RWPE2 (cell line): Measurements from ENCODE around the gene VWC2L.

Source experiments
- ATAC-seq: fragments of 200-7000 bp; cut with Tn5 transposase; 3 replicates; pipeline ENCODE4 v1.9.1; 2021; ENCODE audit warnings: low read depth
- DNase-seq: peaks from one replicate; pipeline ENCODE4 v3.0.0-alpha.2; 2020; ENCODE audit warnings: low spot score
- H3K27ac ChIP-seq: fragments of 450-650 bp; 2 replicates; pipeline ENCODE4 v1.5.1; 2017; ENCODE audit warnings: mild to moderate bottlenecking; ENCODE audit not compliant: poor library complexity, severe bottlenecking
- H3K27me3 ChIP-seq: fragments of 250-450 bp; sonication (Bioruptor Pico); 2 replicates; pipeline ENCODE4 v1.5.1; 2021; ENCODE audit warnings: mild to moderate bottlenecking, moderate library complexity; ENCODE audit not compliant: insufficient read depth, poor library complexity, severe bottlenecking
- H3K36me3 ChIP-seq: fragments of 250-450 bp; sonication (Bioruptor Pico); 2 replicates; pipeline ENCODE4 v1.5.1; 2020; ENCODE audit warnings: low read depth, mild to moderate bottlenecking, moderate library complexity
- H3K4me1 ChIP-seq: fragments of 250-450 bp; sonication (Bioruptor Pico); 2 replicates; pipeline ENCODE4 v1.5.1; 2021; ENCODE audit warnings: mild to moderate bottlenecking, moderate library complexity; ENCODE audit not compliant: insufficient read depth, poor library complexity, severe bottlenecking
- H3K4me3 ChIP-seq: fragments of 250-450 bp; sonication (Bioruptor Pico); 2 replicates; pipeline ENCODE4 v1.5.1; 2021; ENCODE audit warnings: mild to moderate bottlenecking, moderate library complexity; ENCODE audit not compliant: severe bottlenecking
- H3K9me3 ChIP-seq: fragments of 250-450 bp; sonication (Bioruptor Pico); 2 replicates; pipeline ENCODE4 v1.5.1; 2021; ENCODE audit warnings: mild to moderate bottlenecking, moderate library complexity; ENCODE audit not compliant: severe bottlenecking
- CTCF ChIP-seq: fragments of 450-650 bp; IDR thresholded peaks from one replicate; pipeline ENCODE4 v1.5.1; 2017; ENCODE audit warnings: mild to moderate bottlenecking, moderate library complexity; ENCODE audit not compliant: poor library complexity, severe bottlenecking

VWC2L gene

GRCh38 chr2:214624166-214624760 is 213.4 kb downstream of the VWC2L start:
- Histone ChIP-seq H3K9me3 (no peaks in the 10 kb centered on the region), H3K4me1 (no peaks in the 10 kb centered on the region), H3K36me3 (no peaks in the 10 kb centered on the region), H3K4me3 (no peak overlapping the region), H3K27me3 (no peaks in the 10 kb centered on the region), H3K27ac (no peak overlapping the region)
- ATAC-seq, result no peak
- TF ChIP-seq CTCF, result no peak
- no peak for DNase-seq

- DNase-seq, result no peak
- no peaks in the 10 kb centered on the region for H3K36me3 ChIP-seq
- TF ChIP-seq CTCF, result no peak
These were observed 217.2 kb downstream of the VWC2L start for GRCh38 chr2:214628091-214628490.

More at GRCh38 chr2:214628091-214628490, 217.2 kb downstream of the VWC2L start:
- Histone ChIP-seq H3K4me1 (no peaks in the 10 kb centered on the region), H3K4me3 (no peak overlapping the region), H3K27ac (no peak overlapping the region), H3K27me3 (no peaks in the 10 kb centered on the region), H3K9me3 (no peaks in the 10 kb centered on the region)
- no peak for ATAC-seq
